PC-3 (cell line): Measurements from ENCODE around the gene MXRA7. TPM values are rescaled to one million over a fixed set of nuclear protein-coding genes. Genes with fewer than 3 reads are reported as not detected.

Experiments
- ATAC-seq: fragments of 200-7000 bp; cut with Tn5 transposase; 2 replicates; pipeline ENCODE4 v1.9.1; 2020; ENCODE audit warnings: mild to moderate bottlenecking, moderate library complexity
- BruUV-seq: library from RNA; stranded (reverse); fragments of 400-500 nt; replicated peaks from 2 replicates; lab custom pipeline; 2021; lab: Mats Ljungman, UMichigan
- CTCF ChIA-PET: fragments of 300-600 bp; sonication (Branson Sonifier 250); formaldehyde crosslinking; loops from one replicate; lab custom pipeline; 2022; ENCODE audit warnings: antibody characterized with exemption; lab: Charles Lee
- POLR2A ChIA-PET: fragments of 300-600 bp; sonication (Branson Sonifier 250); formaldehyde crosslinking; loops from one replicate; lab custom pipeline; 2022; ENCODE audit warnings: antibody characterized with exemption; ENCODE audit not compliant: unreplicated experiment; lab: Charles Lee
- DNase-seq: peaks from one replicate; pipeline ENCODE4 v3.0.0-alpha.2; 2015
- H2AFZ ChIP-seq: fragments of 300-600 bp; sonication (generic); 2 replicates; pipeline ENCODE4 v1.6.0; 2016; ENCODE audit warnings: antibody characterized with exemption, low read length
- H3F3A ChIP-seq: fragments of 300-600 bp; sonication (generic); one replicate; pipeline ENCODE4 v1.6.0; 2017; ENCODE audit warnings: antibody characterized with exemption, low read length, control low read depth, mild to moderate bottlenecking; ENCODE audit not compliant: unreplicated experiment
- H3K27ac ChIP-seq: fragments of 300-600 bp; sonication (generic); 2 replicates; pipeline ENCODE4 v1.5.1; 2016; ENCODE audit warnings: mild to moderate bottlenecking, low read length
- H3K27me3 ChIP-seq: fragments of 300-600 bp; sonication (generic); 2 replicates; pipeline ENCODE4 v1.6.1; 2016; ENCODE audit warnings: low read length, mixed read lengths
- H3K36me3 ChIP-seq: fragments of 300-600 bp; sonication (generic); 2 replicates; pipeline ENCODE4 v1.6.1; 2016; ENCODE audit warnings: low read depth, mixed run types, low read length, mixed read lengths
- H3K4me1 ChIP-seq: fragments of 300-600 bp; sonication (generic); 2 replicates; pipeline ENCODE4 v1.5.1; 2016; ENCODE audit warnings: low read length; ENCODE audit not compliant: insufficient read depth
- H3K4me2 ChIP-seq: fragments of 300-600 bp; sonication (generic); 2 replicates; pipeline ENCODE4 v1.6.0; 2016; ENCODE audit warnings: low read length
- H3K4me3 ChIP-seq: fragments of 300-600 bp; sonication (generic); 2 replicates; pipeline ENCODE4 v1.5.1; 2016; ENCODE audit warnings: mild to moderate bottlenecking, low read length, mixed read lengths
- H3K79me2 ChIP-seq: fragments of 300-600 bp; sonication (generic); 2 replicates; pipeline ENCODE4 v1.6.1; 2017; ENCODE audit warnings: low read length, mixed read lengths
- H3K9ac ChIP-seq: fragments of 300-600 bp; sonication (generic); 2 replicates; pipeline ENCODE4 v1.6.0; 2016; ENCODE audit warnings: mild to moderate bottlenecking, low read length
- H3K9me2 ChIP-seq: fragments of 300-600 bp; sonication (generic); replicated peaks from 2 replicates; pipeline ENCODE4 v1.6.1; 2016; ENCODE audit warnings: mixed run types, low read length, mixed read lengths
- H3K9me3 ChIP-seq: fragments of 300-600 bp; sonication (generic); 2 replicates; pipeline ENCODE4 v1.6.1; 2016; ENCODE audit warnings: low read length, mixed read lengths
- H4K20me1 ChIP-seq: fragments of 300-600 bp; sonication (generic); 2 replicates; pipeline ENCODE4 v1.6.1; 2016; ENCODE audit warnings: low read length, mixed read lengths
- EZH2 ChIP-seq: fragments of 300-600 bp; sonication (generic); IDR thresholded peaks from one replicate; pipeline ENCODE4 v1.6.1; 2017; ENCODE audit warnings: antibody characterized with exemption, mild to moderate bottlenecking, low read length; ENCODE audit not compliant: unreplicated experiment
- EZH2phosphoT487 ChIP-seq: fragments of 300-600 bp; sonication (generic); IDR thresholded peaks from 2 replicates; pipeline ENCODE4 v1.6.1; 2018; ENCODE audit warnings: mild to moderate bottlenecking, antibody characterized with exemption, low read length, borderline replicate concordance
- intact Hi-C: fragments of 100-400 bp; cut with micrococcal nuclease; formaldehyde crosslinking; loops from 2 replicates; pipeline ENCODE4 v1.9.0; 2023
- total RNA-seq: library from RNA; depleted of rRNA; stranded (reverse); fragments of >200 nt; gene quantifications from 2 replicates; pipeline ENCODE4 v1.2.3, GENCODE V29; 2014
- TF ChIP-seq, protein P1 (sequence below): fragments of 300-600 bp; sonication (generic); conservative IDR thresholded peaks from 2 replicates; pipeline ENCODE4 v1.5.1; 2017; ENCODE audit warnings: antibody characterized with exemption, low read depth, mild to moderate bottlenecking, low read length

Gene MXRA7
- total RNA-seq, 1 experiment from 2014 or later: 98.3 TPM

- Histone ChIP-seq H4K20me1 (no peaks in the 10 kb centered on the region), H3K4me2 (no peak overlapping the region), H3K4me1 (no peaks in the 10 kb centered on the region), H3K36me3 (peaks cover 7% of the 10 kb centered on the region), H3K27me3 (no peaks in the 10 kb centered on the region), H3K27ac (no peak overlapping the region), H3F3A (no peaks in the 10 kb centered on the region), H2AFZ (no peak overlapping the region), H3K9me3 (no peaks in the 10 kb centered on the region), H3K9me2 (no peaks in the 10 kb centered on the region), H3K79me2 (no peaks in the 10 kb centered on the region), H3K9ac (no peak overlapping the region), H3K4me3 (no peak overlapping the region)
- intact Hi-C loops: no loop called here
- no peak for DNase-seq
- BruUV-seq: no TSS peak
- CTCF ChIA-PET: no interaction called here
- POLR2A ChIA-PET: no interaction called here
- TF ChIP-seq, protein P1, sequence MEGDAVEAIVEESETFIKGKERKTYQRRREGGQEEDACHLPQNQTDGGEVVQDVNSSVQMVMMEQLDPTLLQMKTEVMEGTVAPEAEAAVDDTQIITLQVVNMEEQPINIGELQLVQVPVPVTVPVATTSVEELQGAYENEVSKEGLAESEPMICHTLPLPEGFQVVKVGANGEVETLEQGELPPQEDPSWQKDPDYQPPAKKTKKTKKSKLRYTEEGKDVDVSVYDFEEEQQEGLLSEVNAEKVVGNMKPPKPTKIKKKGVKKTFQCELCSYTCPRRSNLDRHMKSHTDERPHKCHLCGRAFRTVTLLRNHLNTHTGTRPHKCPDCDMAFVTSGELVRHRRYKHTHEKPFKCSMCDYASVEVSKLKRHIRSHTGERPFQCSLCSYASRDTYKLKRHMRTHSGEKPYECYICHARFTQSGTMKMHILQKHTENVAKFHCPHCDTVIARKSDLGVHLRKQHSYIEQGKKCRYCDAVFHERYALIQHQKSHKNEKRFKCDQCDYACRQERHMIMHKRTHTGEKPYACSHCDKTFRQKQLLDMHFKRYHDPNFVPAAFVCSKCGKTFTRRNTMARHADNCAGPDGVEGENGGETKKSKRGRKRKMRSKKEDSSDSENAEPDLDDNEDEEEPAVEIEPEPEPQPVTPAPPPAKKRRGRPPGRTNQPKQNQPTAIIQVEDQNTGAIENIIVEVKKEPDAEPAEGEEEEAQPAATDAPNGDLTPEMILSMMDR: no peak
- TF ChIP-seq EZH2 (no peak), EZH2phosphoT487 (no peak)
- ATAC-seq: no peak
Observed at GRCh38 chr17:76752006-76752405, 41.2 kb upstream of the MXRA7 start.

GRCh38 chr17:76751416-76751993, 40.7 kb upstream of the MXRA7 start:
- intact Hi-C loops: no loop called here
- no TSS peak for BruUV-seq
- Histone ChIP-seq H3K27me3 (no peaks in the 10 kb centered on the region), H3F3A (no peaks in the 10 kb centered on the region), H3K9ac (no peak overlapping the region), H3K9me2 (no peaks in the 10 kb centered on the region), H3K36me3 (peaks cover 6% of the 10 kb centered on the region; the same call in 1 of the 2 replicates), H2AFZ (no peak overlapping the region), H3K27ac (no peak overlapping the region), H3K9me3 (no peaks in the 10 kb centered on the region), H3K4me2 (no peak overlapping the region), H3K4me1 (no peaks in the 10 kb centered on the region), H3K79me2 (no peaks in the 10 kb centered on the region), H3K4me3 (no peak overlapping the region), H4K20me1 (no peaks in the 10 kb centered on the region)
- ChIA-PET CTCF (no interaction called here), POLR2A (no interaction called here)
- ATAC-seq: no peak
- TF ChIP-seq EZH2phosphoT487: no peak
- no peak for TF ChIP-seq EZH2
- TF ChIP-seq, protein P1: no peak
- DNase-seq: no peak

DNA sequence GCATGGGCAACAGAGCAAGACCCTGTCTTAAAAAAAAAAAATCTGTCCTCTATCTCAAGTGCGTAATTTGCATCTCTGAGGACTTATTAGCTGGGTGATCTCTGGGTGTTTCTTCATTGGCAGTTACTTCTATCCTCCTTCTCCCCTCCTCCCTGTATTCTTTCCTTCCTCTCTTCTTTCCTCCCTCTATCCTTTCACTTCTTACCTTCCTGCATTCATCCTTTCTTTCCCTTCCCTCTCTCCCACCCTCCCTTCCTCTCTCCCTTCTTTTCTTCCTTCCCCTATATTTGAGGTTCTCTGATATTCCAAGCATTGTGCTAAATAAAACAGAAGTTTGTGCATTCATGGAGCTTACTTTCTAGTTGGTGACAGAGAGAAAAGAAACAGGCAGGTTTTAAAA, 37.9 kb upstream of the MXRA7 start:
- no peak overlapping the region for H3K4me2 ChIP-seq
- H3K27me3 ChIP-seq: no peaks in the 10 kb centered on the region
- no TSS peak for BruUV-seq
- H3K9me3 ChIP-seq: no peaks in the 10 kb centered on the region
- no peaks in the 10 kb centered on the region for H3F3A ChIP-seq
- H3K36me3 ChIP-seq: peaks cover 31% of the 10 kb centered on the region
- H3K79me2 ChIP-seq: no peaks in the 10 kb centered on the region
- H3K4me1 ChIP-seq: no peaks in the 10 kb centered on the region
- H3K4me3 ChIP-seq: no peak overlapping the region
- no peak overlapping the region for H3K27ac ChIP-seq
- no peaks in the 10 kb centered on the region for H4K20me1 ChIP-seq
- TF ChIP-seq, protein P1: no peak
- TF ChIP-seq EZH2: no peak
- DNase-seq (no peak), ATAC-seq (no peak)
- CTCF ChIA-PET: no interaction called here
- no peak overlapping the region for H3K9ac ChIP-seq
- no peak overlapping the region for H2AFZ ChIP-seq
- intact Hi-C loops: no loop called here
- no peaks in the 10 kb centered on the region for H3K9me2 ChIP-seq
- POLR2A ChIA-PET: no interaction called here
